Kidney capillary endothelial cell (primary cell): ENCODE measurements around the gene MAPK8.

ENCODE experiments used
- DNase-seq: peaks from one replicate; pipeline ENCODE4 v3.0.0-alpha.2; 2018; ENCODE audit warnings: low spot score

MAPK8 gene

GRCh38 chr10:48384699-48384982, 78.2 kb downstream of the MAPK8 start:
- no peak for DNase-seq

GRCh38 chr10:48389272-48389671, 82.8 kb downstream of the MAPK8 start:
- no peak for DNase-seq

GRCh38 chr10:48389846-48390557, 83.5 kb downstream of the MAPK8 start:
- DNase-seq = no peak

GRCh38 chr10:48390558-48390871, 84.0 kb downstream of the MAPK8 start:
- DNase-seq = no peak

GRCh38 chr10:48390933-48391845, 84.7 kb downstream of the MAPK8 start:
- peak; percentile 68 for DNase-seq

- no peak for DNase-seq
Observed at GRCh38 chr10:48391994-48392393, 85.5 kb downstream of the MAPK8 start.

GRCh38 chr10:48398261-48398660, 91.8 kb downstream of the MAPK8 start:
- DNase-seq = no peak

GRCh38 chr10:48399056-48399541, 92.6 kb downstream of the MAPK8 start:
- DNase-seq = no peak

GRCh38 chr10:48399551-48399950, 93.1 kb downstream of the MAPK8 start:
- no peak for DNase-seq

GRCh38 chr10:48400129-48400849, 93.8 kb downstream of the MAPK8 start:
- DNase-seq = peak; percentile 24

GRCh38 chr10:48400850-48401220, 94.4 kb downstream of the MAPK8 start:
- no peak for DNase-seq

- no peak for DNase-seq
Observed at GRCh38 chr10:48404646-48405045, 98.2 kb downstream of the MAPK8 start.

GRCh38 chr10:48406204-48406603, 99.7 kb downstream of the MAPK8 start:
- no peak for DNase-seq

- DNase-seq = no peak
Observed at GRCh38 chr10:48406658-48407057, 100.2 kb downstream of the MAPK8 start.

GRCh38 chr10:48410503-48410902, 104.0 kb downstream of the MAPK8 start:
- no peak for DNase-seq

- DNase-seq = no peak
Observed at GRCh38 chr10:48411510-48411909, 105.0 kb downstream of the MAPK8 start.

GRCh38 chr10:48412081-48412480, 105.6 kb downstream of the MAPK8 start:
- no peak for DNase-seq

GRCh38 chr10:48412933-48413332, 106.5 kb downstream of the MAPK8 start:
- no peak for DNase-seq

- no peak for DNase-seq
Observed at GRCh38 chr10:48414160-48414559, 107.7 kb downstream of the MAPK8 start.

- no peak for DNase-seq
Observed at GRCh38 chr10:48414778-48415177, 108.3 kb downstream of the MAPK8 start.

GRCh38 chr10:48416584-48417232, 110.2 kb downstream of the MAPK8 start:
- DNase-seq = no peak

GRCh38 chr10:48417374-48417773, 110.9 kb downstream of the MAPK8 start:
- no peak for DNase-seq
